Stimulated activated CD8-positive, alpha-beta memory T cell treated with anti-CD3 and anti-CD28 coated beads, Interleukin-15, amount 100 ng/mL, for 1 hour (primary cell): ENCODE results near the gene INO80D.
"Not testable (repeated sequence)": the region's sequence is repeated elsewhere in the genome, so short reads cannot be mapped to it uniquely, and the experiment has no call there.

Experiments
- DNase-seq: peaks from one replicate; pipeline ENCODE4 v3.0.0-alpha.2; 2020; ENCODE audit warnings: low read depth

The INO80D gene

DNA sequence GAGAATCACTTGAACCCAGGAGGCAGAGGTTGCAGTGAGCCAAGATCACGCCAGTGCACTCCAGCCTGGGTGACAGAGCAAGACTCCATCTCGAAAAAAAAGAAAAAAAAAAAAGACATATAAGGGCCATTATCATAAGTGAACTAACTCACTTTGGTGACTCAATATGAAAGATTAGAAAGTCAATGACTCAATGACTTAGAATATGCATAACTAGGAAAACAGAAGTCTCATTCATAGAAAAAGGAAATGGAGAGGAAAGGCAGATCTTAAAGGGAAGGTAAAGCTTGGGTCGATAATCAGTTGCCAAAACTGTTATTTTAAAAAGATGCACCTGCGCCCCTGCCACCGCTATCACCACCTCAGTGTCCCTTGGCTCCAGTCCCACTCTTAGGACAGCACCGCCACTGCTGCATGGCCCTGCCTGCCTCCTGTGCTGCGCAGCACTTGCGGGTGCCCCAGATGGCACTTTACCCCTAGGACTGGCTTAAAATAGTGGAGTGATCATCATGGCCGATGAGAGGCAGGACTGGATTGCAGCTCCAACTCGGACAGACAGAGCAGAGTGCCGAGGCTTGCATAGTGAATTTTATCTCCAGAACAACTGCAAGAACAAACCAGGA, 54.7 kb downstream of the INO80D start:
- DNase-seq, result no peak

DNA sequence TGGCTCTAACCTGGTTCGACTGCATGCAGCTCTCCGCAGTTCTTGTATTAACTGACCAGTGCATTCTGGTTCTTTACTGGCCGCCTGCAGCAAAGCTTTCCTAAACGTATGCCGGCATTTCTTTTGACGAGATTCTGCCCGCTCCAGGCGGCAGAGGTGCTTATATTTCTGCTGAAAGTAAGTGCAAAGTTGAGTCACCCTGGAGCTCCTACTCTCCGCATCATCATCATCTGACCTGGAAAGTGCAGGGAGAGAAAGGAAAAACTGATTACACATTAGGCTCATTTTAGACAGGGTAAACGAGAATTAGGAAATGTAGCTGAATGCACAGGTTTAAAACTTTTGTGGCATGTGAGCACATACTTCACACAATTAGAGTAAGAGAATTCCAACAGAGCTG, 57.9 kb downstream of the INO80D start:
- DNase-seq, result no peak

DNA sequence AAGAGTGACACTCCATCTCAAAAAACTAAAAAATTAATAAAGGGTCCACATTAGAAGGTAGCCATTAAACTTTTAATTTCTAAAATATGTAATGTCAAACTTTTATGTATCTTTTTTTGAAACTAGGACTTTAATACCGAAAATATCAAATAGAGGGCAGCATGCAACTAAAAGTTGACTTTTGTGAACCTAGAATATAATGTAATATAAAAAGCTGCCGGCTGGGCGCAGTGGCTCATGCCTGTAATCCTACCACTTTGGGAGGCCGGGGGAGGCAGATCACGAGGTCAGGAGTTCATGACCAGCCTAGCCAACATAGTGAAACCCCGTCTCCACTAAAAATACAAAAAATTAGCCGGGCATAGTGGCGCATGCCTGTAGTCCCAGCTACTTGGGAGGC, 62.8 kb downstream of the INO80D start:
- no peak for DNase-seq

DNA sequence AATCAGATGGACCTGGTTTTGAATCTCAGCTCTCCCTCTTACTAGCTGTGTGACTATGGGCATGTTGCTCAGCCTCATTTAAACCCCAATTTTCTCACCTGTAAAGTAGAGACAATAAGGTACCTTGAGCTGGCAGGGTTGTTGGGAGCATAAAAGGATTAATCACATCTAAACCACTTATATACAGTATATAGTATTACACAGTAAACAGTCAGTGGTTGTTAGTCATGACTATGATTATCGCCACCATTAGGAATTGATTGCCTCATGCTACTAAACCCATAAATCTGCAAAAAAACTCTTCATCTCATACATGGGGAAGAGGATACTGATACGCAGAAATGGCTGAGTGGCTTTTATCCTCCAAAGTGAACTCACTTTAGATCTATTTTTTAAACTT, 65.8 kb downstream of the INO80D start:
- DNase-seq, result no peak

DNA sequence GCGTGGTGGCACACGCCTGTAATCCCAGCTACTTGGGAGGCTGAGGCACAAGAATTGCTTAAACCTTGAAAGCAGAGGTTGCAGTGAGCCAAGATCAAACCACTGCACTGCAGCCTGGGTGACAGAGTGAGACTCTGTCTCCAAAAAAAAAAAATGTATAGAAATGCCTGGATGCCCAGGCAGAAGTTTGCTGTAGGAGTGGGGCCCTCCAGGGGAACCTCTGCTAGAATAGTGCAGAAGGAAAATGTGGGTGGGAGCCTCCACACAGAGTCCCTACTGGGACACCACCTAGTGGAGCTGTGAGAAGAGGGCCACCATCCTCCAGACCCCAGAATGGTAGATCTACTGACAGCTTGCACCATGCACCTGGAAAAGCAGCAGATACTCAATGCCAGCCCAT, 70.2 kb downstream of the INO80D start:
- not testable (repeated sequence) for DNase-seq

DNA sequence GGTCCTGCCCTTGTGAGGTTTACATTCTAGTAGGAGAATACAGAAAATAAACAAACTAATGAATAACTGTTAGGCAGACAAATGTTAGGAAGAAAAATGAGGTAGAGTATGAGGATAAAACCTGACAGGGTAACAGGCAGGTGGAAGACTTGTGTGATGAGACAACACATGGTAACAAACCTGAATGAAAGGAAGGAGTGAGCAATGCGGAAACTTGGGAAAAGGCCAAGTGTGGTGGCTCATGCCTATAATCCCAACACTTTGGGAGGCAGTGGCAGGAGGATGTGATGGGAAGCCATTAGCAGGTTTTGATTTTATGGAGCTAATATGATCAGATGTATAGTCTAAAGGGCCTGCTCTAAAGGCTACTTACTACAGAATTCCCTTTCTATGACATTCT, 74.2 kb downstream of the INO80D start:
- no peak for DNase-seq

DNA sequence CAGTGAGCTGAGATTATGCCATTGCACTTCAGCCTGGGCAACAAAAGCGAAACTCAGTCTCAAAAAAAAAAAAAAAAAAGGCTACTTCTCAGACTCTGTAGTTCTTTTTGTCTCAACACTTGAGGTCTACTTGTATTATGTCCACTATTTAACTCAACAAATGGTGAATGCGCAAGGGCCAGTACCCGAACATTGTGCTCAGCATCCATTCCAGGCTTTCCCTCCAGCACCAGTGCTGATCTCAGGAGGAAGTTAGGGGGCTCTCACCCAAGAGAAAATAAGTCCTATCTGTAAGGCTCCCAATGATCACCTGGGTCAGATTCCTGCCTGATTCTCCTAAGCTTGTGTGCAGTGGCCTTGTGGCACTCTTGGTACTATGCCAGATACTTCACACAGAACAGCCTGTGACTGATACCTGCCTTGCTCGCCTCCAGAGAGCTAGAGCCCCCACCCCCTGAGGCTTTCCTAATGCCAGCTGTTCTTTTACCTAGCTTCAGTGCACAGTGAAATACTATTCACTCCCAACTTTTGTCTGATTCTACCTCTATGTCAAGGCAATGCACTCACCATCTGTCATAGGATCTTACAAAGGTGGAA, 74.9 kb downstream of the INO80D start:
- DNase-seq, result no peak

DNA sequence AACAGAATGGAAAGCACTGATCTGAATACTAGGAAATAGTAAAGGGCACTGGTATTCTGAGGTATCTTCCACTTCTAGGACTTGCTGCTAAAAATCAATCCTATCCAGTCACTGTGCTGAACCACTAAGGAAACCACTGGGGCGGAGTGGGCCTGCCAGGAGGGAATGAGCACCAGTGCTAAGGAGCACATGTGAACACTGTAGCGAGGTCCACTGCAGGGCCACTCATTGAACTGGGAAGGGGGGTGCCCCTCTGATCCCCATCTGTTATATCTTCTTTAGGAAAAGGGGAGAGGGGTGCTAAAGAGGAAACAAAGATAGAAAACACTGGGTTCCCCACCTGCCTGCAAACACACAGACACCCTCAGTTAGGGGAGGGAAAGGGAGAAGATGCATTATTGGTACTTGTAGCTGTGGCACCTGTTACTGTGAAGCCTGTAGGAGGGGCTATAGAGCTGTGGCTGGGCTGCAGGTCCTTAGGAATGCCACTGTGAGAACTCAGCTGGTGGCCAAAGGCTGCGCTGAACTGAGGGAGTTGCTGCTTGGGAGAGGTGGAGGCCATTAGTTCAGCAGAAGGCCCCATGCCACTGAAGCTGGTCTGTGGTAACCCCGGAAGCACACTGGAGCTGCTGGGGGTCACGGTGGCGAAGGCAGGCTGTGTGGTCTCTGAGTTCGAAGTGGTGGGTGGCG, 81.8 kb downstream of the INO80D start:
- DNase-seq, result no peak

DNA sequence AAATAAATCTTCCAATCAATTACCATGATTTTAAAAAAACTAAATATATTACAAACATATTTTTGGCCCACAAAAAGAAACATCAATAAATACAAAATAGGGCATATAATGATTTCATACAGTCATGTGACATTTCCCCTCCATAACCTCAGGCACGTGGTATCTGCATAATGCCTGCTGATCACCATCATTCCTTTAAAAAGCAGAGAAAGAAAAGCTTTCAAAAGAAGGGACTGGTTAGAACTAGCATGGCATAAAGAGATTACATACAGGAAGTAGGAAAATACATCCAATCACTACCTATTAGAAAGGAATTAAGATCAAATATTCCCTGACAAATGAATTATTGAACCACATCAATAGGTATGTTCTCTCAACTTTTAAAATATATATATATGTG, 83.5 kb downstream of the INO80D start:
- no peak for DNase-seq

DNA sequence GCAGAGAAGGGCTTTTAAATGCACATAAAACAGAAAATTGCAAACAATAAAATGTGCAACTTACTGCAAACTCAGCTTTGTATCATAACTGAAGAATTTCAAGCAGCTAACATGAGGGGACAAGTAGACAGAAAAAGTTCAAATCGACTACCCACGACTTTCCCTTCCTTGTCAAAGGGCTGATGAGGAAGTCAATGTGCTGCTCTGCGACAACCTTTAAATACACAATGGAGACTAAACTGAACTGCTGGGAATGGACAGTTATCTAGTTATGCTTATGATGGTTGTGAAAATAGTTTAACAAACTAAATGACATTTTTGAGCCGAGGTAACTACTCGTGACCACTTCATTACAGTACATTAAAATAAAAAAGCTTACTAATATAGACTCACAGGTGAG, 84.1 kb downstream of the INO80D start:
- DNase-seq, result no peak

DNA sequence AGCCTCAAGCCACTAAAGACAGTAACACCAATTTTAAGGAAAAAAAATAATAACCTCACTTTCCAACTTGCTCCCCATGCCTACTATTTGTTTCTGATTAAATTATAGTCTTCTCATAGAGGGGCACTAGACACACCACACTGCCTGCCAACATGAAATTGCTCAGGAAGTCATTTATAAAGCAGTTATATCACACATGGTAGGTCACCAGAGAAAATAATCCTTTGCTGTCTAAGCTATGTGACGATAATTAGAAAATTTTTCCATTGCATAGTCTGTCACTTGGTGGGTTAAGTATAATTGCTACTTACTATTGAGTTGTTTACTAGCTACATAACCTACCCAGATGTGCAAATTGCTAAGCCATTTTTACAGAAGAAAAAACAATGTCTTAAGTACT, 85.2 kb downstream of the INO80D start:
- no peak for DNase-seq

DNA sequence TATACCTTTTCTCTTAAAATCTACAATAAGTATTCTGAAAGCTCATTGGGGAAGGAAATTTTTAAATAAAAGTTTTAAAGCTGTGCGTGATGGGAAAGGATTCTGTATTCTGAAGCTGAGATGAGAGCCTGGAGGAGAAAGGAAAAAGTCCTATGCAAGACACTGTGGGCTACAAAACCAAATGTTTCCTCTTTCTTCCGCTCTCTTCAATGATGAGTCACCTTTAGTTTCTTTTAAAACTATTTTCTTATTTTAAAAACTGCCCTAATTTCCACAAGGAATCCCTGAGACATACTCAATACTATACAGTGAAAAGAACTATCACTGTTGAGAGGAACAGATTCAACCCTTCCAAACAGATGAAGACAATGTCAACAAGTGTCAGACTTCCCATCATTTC, 87.4 kb downstream of the INO80D start:
- DNase-seq, result no peak

DNA sequence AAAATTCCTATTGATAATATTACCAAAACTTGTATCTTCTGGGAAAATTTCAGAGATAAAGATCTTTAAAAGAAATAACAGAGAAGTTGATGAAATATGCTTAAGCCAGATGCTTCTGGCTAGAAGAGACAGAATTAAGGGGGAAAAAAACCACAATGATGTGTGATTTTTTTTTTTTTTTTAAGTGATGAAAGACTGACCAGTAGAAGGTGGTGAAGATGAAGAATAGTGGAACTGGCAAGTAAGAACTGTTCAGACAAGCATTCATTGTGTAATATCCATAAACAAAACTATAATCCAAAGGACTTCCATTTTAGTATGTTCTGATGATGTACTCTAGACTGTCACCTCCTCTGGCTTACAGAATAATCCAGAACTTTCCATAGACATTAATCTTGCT, 89.8 kb downstream of the INO80D start:
- no peak for DNase-seq

DNA sequence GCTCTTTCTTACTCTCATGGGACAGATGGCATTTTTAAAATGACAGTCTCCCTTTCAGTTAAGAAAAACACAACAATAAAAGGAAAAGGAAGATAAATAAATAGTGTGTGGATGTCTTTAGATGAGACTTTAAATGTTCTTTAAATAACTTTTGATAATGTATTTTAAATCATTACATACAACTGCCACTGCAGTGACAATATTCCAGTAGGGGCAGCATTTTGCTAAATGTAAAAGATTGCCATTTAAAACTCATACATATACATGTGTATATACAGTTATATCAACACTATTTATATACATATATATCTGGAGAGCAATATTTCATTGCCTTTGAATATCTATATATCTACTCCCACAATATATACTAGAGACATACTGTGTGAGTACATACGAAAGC, 90.7 kb downstream of the INO80D start:
- no peak for DNase-seq

DNA sequence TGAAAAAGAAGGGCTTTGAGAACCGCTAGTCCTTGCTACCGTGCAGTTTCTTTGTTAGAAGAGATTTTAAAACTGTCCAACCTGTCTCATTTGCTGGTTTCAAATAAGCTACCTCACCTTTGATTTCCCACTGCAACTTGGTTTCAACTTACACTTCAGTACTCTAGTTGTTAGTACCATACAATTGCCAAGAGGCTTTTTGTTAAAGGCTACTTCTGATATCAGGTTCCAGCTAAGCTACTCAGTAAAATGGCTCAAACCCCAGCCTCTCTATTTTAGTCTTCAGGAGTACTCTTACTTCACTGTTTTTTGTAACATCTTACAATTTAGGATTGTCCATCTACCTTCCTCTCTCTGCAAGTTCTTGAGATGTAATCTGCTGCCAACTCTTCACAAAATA, 91.6 kb downstream of the INO80D start:
- no peak for DNase-seq

DNA sequence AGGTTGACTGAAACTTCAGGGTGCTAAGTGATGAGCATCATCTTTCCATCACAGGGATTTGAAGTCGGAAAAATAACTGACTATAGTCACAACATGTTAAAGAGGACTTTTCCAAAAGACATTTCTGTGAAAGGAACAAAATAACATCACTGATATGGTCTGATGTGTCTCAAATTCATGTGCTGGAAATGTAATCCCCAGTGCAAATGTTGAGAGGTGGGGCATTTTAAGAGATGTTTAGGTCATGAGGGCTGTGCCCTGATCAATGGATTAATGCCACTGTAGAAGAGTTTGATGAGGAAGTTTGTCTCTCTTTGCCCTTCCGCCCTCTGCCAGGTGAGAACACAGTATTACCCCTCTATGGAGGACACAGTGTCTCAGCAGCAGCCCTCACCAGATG, 95.9 kb downstream of the INO80D start:
- DNase-seq, result no peak

DNA sequence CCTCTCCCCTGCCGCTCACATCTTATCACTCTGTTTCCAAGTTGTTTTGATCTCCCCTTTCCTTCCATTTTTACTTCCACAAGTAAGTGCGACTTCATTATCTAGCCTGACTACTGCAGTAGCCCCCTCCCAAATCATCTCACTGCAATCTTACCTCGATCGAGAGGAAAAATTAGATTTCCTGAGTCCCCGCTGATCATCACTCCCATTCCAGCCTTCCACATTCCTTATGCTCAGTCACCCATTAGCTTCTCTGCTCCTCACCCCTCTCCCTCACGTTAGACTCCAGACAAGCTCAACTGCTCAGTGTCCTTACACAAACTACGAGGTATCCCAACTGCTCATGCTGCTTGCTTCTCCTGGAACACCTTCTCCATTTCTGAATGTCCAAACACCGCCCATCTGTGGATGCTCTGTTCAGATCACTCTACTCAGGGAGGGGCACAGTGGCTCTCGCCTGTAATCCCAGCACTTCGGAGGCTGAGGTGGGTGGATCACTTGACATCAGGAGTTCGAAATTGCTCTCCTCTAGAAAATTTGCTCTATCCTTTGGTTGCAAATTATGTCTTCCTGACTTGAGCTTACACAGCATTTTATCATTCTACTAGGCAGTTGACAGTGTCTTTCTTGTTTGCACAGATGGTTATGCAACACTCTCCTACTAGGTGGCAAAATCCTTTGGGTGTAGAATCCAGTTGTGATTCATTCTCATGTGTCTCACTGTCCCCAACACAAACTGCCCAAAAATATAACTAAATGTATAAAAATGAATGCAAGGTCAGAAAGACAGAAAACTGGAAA, 96.5 kb downstream of the INO80D start:
- DNase-seq, result no peak

DNA sequence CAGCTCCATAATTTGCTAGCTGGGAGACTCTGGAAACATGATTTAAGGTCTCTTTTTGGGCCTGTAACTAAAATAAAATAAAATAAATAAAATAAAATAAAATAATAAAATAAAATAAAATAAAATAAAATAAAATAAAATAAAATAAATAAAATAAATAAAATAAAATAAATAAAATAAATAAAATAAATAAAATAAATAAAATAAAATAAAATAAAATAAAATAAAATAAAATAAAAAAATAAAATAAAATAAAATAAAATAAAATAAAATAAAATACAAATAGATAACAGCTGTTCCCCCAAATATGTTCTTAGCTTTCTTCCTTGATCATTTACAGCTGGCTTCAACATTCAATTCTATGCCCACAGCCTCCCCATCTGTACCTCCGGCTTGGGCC, 97.3 kb downstream of the INO80D start:
- DNase-seq, result not testable (repeated sequence)

DNA sequence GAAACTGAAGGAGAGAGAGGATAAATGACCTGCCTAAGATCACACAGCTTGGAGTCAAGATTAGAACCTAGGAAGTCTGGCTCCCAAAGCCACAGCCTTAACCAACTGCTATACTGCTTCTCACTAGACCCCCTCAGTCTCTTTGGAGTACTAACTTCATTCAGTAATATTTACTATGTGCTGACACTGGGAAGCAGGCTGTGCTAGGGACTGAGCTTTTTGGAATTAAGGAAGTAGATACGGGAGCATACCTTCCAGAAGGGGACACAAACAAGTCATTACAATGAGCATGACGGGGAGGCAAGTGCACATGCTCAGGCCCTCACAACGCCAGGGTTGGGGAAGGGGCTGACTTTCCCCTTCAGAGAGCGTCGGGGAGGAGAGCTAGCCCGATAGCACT, 97.7 kb downstream of the INO80D start:
- DNase-seq, result no peak

DNA sequence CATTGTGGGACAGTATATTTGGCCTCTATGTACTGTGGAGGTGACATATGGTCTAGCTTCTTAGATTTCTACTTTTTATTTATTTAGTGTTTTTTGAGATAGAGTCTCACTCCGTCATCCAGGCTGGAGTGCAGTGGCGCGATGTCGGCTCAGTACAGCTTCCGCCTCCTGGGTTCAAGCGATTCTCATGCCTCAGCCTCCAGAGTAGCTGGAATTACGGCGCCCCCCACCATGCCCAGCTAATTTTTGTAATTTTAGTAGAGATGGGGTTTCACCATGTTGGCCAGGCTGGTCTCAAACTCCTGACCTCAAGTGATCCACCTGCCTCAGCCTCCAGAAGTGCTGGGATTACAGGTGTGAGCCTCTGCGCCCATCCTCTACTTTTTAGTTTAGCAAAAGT, 99.6 kb downstream of the INO80D start:
- DNase-seq, result not testable (repeated sequence)

DNA sequence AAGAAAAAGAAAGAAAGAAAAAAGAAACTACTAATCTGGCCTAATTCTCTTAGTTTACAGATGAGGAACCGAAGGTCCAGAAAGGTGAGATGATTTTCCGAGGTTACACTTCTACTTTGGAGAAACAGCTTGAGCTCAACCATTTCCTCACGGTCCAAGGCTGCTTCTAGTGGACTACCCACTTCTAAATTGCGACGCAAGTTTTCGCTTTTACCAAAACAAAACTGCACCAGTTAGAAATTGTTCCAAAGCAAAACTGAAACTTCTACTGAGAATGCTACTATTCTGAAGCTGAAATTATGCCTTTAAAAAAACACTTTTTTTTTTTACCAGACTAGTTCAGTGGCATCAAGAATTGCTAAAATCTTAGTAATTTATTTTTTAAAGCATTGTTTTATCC, 101.6 kb downstream of the INO80D start:
- DNase-seq, result no peak

DNA sequence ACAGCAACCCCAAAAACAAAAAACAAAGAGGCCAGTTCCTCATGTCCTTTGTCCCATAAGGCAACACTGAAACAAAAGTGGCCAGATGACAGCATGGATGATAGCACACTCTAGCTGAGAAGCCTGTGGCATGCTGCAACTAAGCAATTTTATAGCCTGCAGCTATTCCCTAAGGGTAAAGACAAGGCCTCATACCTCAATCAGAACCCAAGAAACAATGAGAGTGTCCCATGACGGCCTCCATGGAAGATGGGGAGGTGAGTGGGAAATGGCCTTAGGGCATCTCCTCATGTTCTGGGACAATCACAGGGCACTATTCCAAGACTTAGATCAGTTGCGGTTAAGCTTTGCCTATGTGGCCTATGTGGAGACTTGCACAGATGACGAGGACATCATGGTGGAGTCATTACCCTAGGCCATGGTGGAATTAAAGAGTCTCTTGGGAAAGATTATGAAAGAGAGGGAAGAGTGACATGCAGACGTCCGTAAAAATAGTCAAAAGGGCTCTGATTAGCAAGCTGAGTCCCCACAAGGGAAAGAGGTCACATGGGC, 103.1 kb downstream of the INO80D start:
- DNase-seq, result no peak

DNA sequence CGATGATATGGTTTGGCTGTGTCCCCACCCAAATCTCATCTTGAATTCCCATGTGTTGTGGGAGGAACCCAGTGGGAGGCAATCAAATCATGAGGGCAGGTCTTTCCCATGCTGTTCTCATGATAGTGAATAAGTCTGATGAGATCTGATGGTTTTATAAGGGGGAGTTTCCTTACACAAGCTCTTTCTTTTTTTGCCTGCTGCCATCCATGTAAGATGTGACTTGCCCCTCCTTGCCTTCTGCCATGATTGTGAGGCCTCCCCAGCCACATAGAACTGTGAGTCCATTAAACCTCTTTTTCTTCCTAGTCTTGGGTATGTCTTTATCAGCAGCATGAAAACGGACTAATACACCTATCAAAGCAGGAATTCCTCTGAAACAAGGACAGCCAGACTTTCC, 107.2 kb downstream of the INO80D start:
- DNase-seq, result not testable (repeated sequence)
